Liver (tissue), 9 donors: ENCODE measurements around the gene RANBP1. TPM values are rescaled to one million over a fixed set of nuclear protein-coding genes. Genes with fewer than 3 reads are reported as not detected.
A peak's percentile ranks its signal among the peaks of the same experiment; 100 is the strongest.

Experiments
- DNase-seq: peaks from one replicate; pipeline ENCODE4 v3.0.0-alpha.2; 2017; ENCODE audit warnings: low spot score
- H3K27ac ChIP-seq, 2 donors: one replicate each; pipeline ENCODE4 v1.7.0; 2013; ENCODE audit warnings: inconsistent platforms in 2 of 2, low read length in 2 of 2, control low read depth in 1 of 2, low read depth in 1 of 2, mild to moderate bottlenecking in 1 of 2
- H3K27me3 ChIP-seq, 4 donors: one replicate each; pipeline versions ENCODE4 v1.6.1 to v1.7.0; 2013; ENCODE audit warnings: low read length in 3 of 4, inconsistent platforms in 1 of 4, mild to moderate bottlenecking in 1 of 4, moderate library complexity in 1 of 4; ENCODE audit not compliant: control insufficient read depth in 4 of 4, insufficient read depth in 4 of 4
- H3K36me3 ChIP-seq, 4 donors: one replicate each; pipeline versions ENCODE4 v1.6.1 to v1.7.0; 2013; ENCODE audit warnings: low read length in 3 of 4, mild to moderate bottlenecking in 3 of 4, low read depth in 1 of 4, moderate library complexity in 1 of 4; ENCODE audit not compliant: control insufficient read depth in 4 of 4, insufficient read depth in 3 of 4
- H3K4me1 ChIP-seq, 4 donors: one replicate each; pipeline versions ENCODE4 v1.6.1 to v1.7.0; 2013; ENCODE audit warnings: low read length in 3 of 4, mild to moderate bottlenecking in 3 of 4, moderate library complexity in 1 of 4; ENCODE audit not compliant: control insufficient read depth in 4 of 4, insufficient read depth in 4 of 4
- H3K4me3 ChIP-seq, 3 donors: one replicate each; pipeline versions ENCODE4 v1.6.1 to v1.7.0; 2013; ENCODE audit warnings: low read length in 3 of 3, control low read depth in 1 of 3, low read depth in 1 of 3, mild to moderate bottlenecking in 1 of 3
- H3K9ac ChIP-seq, 2 donors: one replicate each; pipeline ENCODE4 v1.7.0; 2013; ENCODE audit warnings: low read length in 2 of 2, mild to moderate bottlenecking in 2 of 2, moderate library complexity in 2 of 2, control low read depth in 1 of 2, low read depth in 1 of 2
- H3K9me3 ChIP-seq, 4 donors: one replicate each; pipeline versions ENCODE4 v1.6.1 to v1.7.0; 2013; ENCODE audit warnings: low read length in 3 of 4; ENCODE audit not compliant: control insufficient read depth in 4 of 4
- CTCF ChIP-seq: fragments of 150-350 bp; IDR thresholded peaks from 2 replicates; pipeline ENCODE4 v1.5.1; 2017; ENCODE audit warnings: improper control_type of control experiment, low read depth, low read length; ENCODE audit not compliant: missing input control
- EGR1 ChIP-seq, 2 donors: IDR thresholded peaks; 2 replicates each; pipeline ENCODE4 v1.6.1; 2016 to 2018; ENCODE audit warnings: antibody characterized with exemption in 2 of 2, low read depth in 2 of 2
- FOXA2 ChIP-seq: IDR thresholded peaks from 2 replicates; pipeline ENCODE4 v1.6.1; 2016; ENCODE audit warnings: antibody characterized with exemption
- HNF4A ChIP-seq, 2 donors: conservative IDR thresholded peaks; 2 replicates each; pipeline ENCODE4 v1.6.1; 2016; ENCODE audit warnings: antibody characterized with exemption in 2 of 2, mild to moderate bottlenecking in 2 of 2
- HNF4G ChIP-seq: IDR thresholded peaks from 2 replicates; pipeline ENCODE4 v1.6.1; 2016; ENCODE audit warnings: antibody characterized with exemption
- NR2F2 ChIP-seq: IDR thresholded peaks from 2 replicates; pipeline ENCODE4 v1.6.1; 2016; ENCODE audit warnings: antibody characterized with exemption
- RAD21 ChIP-seq, 2 donors: IDR thresholded peaks; 2 replicates each; pipeline ENCODE4 v1.6.1; 2016; ENCODE audit warnings: antibody characterized with exemption in 2 of 2, mild to moderate bottlenecking in 2 of 2
- RXRA ChIP-seq, 2 donors: IDR thresholded peaks; 2 replicates each; pipeline ENCODE4 v1.6.1; 2017 to 2018; ENCODE audit warnings: antibody characterized with exemption in 2 of 2, mild to moderate bottlenecking in 1 of 2
- TAF1 ChIP-seq: conservative IDR thresholded peaks from 2 replicates; pipeline ENCODE4 v1.6.1; 2016; ENCODE audit warnings: antibody characterized with exemption, mild to moderate bottlenecking
- ZBTB33 ChIP-seq: IDR thresholded peaks from 2 replicates; pipeline ENCODE4 v1.6.1; 2016; ENCODE audit warnings: antibody characterized with exemption
- WGBS: extraction: QIAGEN DNeasy Blood & Tissue Kit; methylation state at CpG from one replicate; pipeline ENCODE4 v1.1.7; 2013; 5-methylcytosine and 5-hydroxymethylcytosine counted together
- polyA plus RNA-seq, 2 donors: library from polyadenylated mRNA; stranded (reverse) in 1 of 2; unstranded in 1 of 2; fragments of 200-250 nt in 1 of 2; fragments of >200 nt in 1 of 2; fragmentation: Nextera tagmentation in 1 of 2; extraction: Ambion mirVana in 1 of 2; gene quantifications; one replicate each; pipeline versions ENCODE4 v1.2.1 to v1.2.3, GENCODE V29; 2013 to 2015
- total RNA-seq, 2 donors: library from RNA; depleted of rRNA; stranded (reverse); fragments of >200 nt; gene quantifications; one replicate each; pipeline ENCODE4 v1.2.3, GENCODE V29; 2014
- TF ChIP-seq, protein P1 (sequence below): IDR thresholded peaks from 2 replicates; pipeline ENCODE4 v1.6.1; 2016; ENCODE audit warnings: antibody characterized with exemption, mild to moderate bottlenecking
- TF ChIP-seq, protein P2 (sequence below): IDR thresholded peaks from 2 replicates; pipeline ENCODE4 v1.6.1; 2016; ENCODE audit warnings: antibody characterized with exemption
- TF ChIP-seq, protein P3 (sequence below): IDR thresholded peaks from 2 replicates; pipeline ENCODE4 v1.6.1; 2016; ENCODE audit warnings: antibody characterized with exemption
- donor health status: healthy.
- donor health status: healthy.
- donor health status: healthy.
- donor health status: healthy.
- donor health status: healthy.

Gene RANBP1
- total and polyA plus RNA-seq, 4 donors = 62.3 to 102 (median 87.8) TPM

DNA sequence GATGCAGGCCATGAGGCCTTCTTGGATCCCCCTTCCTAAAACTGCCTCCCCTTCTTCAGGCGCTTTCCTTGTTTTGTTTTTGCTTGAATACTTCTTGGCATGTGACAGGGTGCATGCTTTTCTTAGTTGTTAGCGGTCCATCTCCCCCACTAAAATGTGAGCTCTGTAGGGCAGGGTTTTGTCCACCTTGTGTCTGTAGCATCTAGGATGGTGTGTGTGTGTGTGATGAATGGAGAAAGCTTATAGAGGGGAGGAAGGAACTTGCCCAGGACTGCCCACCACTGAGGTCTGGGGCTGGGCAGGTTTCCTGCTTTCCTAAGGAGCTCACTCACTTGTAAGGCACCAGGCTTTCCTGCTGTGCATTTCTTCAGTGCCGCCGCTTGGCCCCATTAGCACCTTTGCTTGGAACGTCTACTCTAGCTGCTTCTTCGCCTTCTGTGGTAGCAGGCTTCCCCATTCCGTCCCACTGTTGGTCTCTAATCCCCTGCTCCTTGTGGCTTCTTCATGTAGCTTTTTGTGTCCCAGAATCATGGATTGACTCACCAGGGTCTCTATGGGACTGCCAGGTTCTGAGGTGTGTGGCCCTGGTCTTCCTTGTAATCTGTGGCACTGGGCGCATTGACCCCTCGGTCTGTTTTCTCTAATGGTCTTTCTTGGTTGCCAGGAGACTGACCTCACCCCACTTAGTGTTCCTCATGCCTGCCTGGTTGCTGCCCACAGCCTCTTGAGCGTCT lies 32.6 kb upstream of the RANBP1 start:
- Histone ChIP-seq H3K27ac (peak overlapping the region; percentile 38 to 92), H3K36me3 (peaks cover 12 to 24% (median 16%) of the 10 kb centered on the region in 4 donors), H3K9ac (peak overlapping the region in 1 of 2 donors; percentile 10), H3K4me1 (peaks cover 22 to 53% (median 46%) of the 10 kb centered on the region in 4 donors), H3K4me3 (no peak overlapping the region), H3K27me3 (no peaks in the 10 kb centered on the region), H3K9me3 (no peaks in the 10 kb centered on the region)
- TF ChIP-seq, protein P1, sequence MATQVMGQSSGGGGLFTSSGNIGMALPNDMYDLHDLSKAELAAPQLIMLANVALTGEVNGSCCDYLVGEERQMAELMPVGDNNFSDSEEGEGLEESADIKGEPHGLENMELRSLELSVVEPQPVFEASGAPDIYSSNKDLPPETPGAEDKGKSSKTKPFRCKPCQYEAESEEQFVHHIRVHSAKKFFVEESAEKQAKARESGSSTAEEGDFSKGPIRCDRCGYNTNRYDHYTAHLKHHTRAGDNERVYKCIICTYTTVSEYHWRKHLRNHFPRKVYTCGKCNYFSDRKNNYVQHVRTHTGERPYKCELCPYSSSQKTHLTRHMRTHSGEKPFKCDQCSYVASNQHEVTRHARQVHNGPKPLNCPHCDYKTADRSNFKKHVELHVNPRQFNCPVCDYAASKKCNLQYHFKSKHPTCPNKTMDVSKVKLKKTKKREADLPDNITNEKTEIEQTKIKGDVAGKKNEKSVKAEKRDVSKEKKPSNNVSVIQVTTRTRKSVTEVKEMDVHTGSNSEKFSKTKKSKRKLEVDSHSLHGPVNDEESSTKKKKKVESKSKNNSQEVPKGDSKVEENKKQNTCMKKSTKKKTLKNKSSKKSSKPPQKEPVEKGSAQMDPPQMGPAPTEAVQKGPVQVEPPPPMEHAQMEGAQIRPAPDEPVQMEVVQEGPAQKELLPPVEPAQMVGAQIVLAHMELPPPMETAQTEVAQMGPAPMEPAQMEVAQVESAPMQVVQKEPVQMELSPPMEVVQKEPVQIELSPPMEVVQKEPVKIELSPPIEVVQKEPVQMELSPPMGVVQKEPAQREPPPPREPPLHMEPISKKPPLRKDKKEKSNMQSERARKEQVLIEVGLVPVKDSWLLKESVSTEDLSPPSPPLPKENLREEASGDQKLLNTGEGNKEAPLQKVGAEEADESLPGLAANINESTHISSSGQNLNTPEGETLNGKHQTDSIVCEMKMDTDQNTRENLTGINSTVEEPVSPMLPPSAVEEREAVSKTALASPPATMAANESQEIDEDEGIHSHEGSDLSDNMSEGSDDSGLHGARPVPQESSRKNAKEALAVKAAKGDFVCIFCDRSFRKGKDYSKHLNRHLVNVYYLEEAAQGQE = no peak
- TF ChIP-seq HNF4A (conservative IDR thresholded peaks at IDR 0.05) = no peak
- no peak for TF ChIP-seq FOXA2
- no peak for TF ChIP-seq RXRA (IDR thresholded peaks at IDR 0.05)
- no peak for TF ChIP-seq TAF1
- TF ChIP-seq NR2F2 = no peak
- TF ChIP-seq, protein P2, sequence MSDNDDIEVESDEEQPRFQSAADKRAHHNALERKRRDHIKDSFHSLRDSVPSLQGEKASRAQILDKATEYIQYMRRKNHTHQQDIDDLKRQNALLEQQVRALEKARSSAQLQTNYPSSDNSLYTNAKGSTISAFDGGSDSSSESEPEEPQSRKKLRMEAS = no peak
- TF ChIP-seq HNF4G = no peak
- TF ChIP-seq CTCF = no peak
- no peak for TF ChIP-seq EGR1 (IDR thresholded peaks at IDR 0.05; ENCODE audit: low read depth in 2 of 2)
- no peak for TF ChIP-seq ZBTB33
- TF ChIP-seq, protein P3, sequence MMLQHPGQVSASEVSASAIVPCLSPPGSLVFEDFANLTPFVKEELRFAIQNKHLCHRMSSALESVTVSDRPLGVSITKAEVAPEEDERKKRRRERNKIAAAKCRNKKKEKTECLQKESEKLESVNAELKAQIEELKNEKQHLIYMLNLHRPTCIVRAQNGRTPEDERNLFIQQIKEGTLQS = no peak
- no peak for TF ChIP-seq RAD21 (IDR thresholded peaks at IDR 0.05)
- DNase-seq = no peak
- 91% methylated on average over 10 of the region's 10 CpGs for WGBS
